GM21619 (cell line): ENCODE measurements around the gene LBHD2.
"Not testable (repeated sequence)": the region's sequence is repeated elsewhere in the genome, so short reads cannot be mapped to it uniquely, and the experiment has no call there.

Experiments
- ATAC-seq: cut with Tn5 transposase; IDR thresholded peaks from one replicate; pipeline ENCODE4 v1.9.1; 2021; ENCODE audit not compliant: unreplicated experiment

The LBHD2 gene

DNA sequence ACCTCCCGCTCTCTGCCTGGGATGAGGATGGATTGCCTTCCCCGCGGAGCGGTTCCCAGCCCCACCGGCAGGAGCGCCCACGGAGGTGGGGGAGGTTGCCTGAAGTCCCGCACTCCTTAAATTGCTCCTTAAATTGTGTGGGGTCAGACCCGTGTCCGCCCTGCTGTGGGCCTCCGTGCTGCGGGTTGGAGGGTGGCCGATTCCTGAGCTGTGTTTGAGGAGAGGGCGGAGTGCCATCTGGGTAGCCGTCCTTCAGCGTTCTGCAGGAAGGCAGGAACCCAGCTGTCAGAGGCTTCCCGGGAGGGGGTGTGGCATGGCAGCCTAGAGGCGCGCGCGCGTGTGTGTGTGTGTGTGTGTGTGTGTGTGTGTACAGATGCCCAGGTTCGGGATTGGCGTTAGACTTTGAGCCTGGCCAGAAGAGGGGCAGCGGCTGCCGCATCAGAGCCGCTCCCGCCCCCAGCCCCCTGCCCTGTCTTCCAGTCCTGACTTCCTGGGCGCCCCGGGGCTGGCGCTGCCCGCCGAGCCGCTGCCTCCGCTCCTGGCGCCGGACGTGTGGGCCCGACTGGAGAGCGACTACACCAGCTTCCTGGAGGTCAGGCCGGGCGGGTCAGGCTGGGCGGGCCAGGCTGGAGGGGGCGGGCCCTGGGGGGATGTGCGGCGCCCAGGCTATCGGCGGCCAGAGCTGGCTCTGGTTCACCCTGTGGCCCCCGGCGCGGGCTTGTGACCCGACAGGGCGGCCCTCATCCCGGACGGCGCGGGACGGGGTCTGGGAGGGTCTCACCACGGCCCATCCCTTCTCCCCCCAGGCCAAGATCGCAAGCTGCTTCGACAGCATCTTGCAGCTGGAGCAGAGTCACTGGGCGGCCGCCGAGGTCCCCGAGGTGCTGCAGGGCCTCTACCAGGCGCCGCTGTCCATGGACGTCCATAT, 19.7 kb downstream of the LBHD2 start:
- ATAC-seq, result no peak

- no peak for ATAC-seq
Measured at GRCh38 chr14:103104389-103104653, 20.3 kb downstream of the LBHD2 start.

DNA sequence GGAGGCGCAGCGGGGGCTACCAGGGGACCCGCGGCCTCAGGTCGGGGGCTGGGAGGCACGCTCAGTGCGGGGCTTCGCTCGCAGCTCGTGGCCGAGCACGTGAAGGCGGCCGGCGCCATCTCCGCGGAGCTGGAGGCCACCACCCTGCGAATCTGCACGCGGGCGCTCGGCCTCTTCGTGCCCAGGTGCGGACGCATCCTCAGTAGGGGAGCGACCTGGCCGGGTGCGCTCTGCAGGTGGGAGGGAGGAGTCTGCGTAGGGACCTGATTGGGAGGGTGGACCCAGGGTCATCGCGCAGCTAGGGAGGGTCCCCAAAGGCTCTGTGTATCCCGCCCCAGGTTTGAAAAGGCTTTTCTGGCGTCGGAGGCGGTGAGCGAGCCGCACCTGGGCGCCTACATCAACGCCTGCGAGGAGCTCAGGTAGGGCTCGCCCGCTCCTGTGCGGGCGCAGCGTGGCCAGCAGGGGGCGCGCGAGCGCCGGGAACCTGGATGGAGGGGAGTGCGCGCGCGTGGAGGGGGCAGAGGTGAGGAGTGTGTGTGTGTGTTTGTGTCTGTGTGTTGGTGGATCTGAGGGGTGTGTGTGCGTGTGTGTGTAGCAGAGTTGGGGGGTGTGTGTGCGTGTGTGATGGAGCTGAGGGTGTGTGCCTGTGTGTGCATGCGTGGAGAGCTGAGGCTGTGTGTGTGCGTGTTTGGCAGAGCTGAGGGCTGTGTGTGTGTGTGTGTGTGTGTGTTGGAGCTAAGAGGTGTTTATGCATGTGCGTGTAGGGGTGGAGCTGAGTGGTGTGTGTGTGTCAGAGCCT, 20.8 kb downstream of the LBHD2 start:
- ATAC-seq, result no peak

DNA sequence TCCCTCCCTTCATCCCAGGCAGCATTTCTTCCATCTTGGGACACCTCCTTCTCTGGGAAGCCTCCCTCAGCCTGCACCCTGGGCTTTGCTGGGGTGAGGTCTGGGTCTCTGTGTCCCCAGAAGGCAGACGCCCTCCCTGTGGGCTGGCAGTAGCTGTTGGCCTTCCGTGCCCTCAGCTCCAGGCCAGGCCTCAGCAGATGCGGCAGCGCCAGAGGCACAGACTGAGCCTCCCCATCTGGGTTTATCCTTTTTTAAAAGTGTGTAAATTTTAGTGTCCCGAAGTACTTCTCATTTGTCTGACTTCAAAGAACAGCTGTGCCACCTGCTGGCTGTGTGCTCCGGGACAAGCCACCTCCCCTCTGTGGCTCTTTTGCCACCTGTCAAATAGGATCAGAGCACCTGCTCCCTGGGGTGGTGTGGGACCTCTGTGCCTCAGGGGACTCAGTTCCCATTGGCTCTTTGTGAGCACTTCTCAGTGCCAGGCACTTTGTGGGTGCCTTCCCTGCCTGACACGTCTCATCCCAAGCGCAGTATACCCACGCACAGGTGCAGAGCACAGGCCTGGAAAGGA, 21.7 kb downstream of the LBHD2 start:
- ATAC-seq, result no peak

DNA sequence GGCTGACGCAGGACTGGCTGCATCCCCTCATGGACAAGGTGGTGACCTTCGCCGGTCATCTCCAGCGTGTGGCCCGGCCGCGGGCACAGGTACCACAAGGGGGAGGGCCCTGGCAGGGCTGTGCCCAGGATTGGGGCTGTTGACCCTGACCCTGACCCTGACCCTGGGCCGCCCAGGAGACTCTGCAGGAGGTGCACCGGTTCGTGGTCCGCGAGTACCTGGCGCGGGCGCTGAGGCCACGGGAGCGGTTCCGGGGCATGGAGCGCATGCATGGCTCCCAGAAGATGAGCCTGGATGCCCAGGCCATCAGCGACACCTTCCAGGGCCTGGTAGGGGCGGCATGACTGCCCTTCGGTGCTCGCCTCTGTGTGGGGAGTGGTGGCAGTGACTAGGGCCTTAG, 23.4 kb downstream of the LBHD2 start:
- no peak for ATAC-seq

DNA sequence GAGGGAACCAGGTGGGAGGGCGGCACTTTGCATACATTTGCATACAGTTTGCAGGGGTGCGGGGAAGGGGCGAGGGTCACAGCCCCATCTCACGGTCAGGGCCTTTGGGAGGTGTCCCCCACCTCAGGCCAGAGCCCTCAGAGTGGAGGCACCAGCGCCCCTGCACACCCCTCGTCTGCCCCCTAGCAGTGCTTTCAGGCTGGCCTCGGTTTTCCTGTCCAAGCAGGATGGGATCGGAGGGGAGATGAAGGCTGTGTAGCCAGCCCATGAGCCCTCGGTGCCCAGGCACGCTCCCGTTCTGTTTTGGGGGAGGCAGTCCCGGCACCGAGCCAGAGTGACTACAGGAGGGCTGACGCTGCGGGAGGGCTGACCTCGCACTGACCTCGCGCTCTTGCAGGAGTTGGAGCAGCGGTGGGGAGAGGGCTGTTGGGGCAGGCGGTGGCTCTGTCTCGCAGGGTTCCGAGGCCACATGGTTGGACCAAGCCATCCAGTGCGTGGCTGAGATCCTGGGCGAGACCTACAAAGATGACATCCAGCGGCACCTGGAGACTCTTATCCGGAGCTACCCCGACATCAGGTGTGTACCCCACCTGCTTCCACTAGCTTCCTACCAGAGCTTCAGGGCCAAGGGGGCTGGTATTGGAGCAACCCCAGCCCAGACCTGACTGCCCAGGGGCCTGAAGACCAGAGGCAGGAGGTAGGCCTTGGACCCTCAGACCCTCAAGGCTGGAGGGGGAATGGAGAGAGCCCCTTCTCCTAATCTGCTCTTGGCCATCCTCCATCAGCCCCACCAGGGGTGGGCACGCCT, 24.1 kb downstream of the LBHD2 start:
- no peak for ATAC-seq

DNA sequence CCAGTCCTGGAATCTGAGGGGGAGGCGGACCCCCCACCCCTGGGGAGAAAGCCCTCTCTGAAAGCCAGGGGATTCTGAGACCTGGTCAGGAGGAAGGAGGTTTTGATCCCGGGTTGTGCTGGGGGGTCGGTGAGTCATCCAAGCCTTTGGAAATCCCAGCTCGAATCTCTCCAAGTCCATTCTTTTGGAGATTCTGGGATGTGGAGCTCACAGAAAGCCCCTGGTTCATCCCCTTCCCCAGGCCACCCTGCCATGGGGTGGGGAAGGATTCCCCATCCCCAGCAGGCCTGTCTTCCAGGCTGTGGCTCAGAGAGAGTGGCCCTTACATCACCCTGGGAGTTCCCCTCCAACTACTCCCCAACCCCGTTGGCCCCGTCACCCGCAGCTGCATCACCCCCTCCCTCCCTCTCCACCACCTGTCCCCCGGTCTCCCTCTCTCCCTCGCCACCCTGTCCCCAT, 24.8 kb downstream of the LBHD2 start:
- ATAC-seq, result peak; percentile 35

GRCh38 chr14:103109535-103110441, 25.8 kb downstream of the LBHD2 start:
- ATAC-seq, result no peak

DNA sequence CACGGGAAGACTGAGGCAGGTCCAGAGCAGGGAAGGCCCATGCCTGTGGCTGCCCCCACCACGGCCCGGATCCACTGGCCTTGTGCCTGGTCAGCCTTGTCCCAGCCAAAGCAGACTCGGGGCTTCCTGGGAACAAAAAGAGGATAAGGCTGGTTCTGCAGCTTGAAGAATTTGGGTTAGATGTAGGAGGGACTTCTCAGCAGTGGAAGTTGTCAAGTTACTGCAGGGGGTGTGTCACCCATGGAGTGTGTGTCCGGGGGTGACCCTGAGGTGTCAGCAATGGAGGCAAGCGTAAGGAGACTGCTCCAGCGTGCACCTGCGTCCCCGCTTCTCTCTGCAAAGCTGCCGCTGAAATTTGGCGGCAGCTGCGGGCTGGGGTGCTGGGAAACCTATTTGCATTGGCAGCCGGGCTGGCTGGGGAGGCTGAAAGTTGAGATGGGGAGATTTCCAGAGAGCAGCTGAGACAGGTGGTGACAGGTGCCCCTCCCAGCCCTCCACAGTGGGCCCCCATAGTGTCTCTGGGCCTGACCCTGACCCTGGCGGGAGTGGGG, 26.7 kb downstream of the LBHD2 start:
- no peak for ATAC-seq

DNA sequence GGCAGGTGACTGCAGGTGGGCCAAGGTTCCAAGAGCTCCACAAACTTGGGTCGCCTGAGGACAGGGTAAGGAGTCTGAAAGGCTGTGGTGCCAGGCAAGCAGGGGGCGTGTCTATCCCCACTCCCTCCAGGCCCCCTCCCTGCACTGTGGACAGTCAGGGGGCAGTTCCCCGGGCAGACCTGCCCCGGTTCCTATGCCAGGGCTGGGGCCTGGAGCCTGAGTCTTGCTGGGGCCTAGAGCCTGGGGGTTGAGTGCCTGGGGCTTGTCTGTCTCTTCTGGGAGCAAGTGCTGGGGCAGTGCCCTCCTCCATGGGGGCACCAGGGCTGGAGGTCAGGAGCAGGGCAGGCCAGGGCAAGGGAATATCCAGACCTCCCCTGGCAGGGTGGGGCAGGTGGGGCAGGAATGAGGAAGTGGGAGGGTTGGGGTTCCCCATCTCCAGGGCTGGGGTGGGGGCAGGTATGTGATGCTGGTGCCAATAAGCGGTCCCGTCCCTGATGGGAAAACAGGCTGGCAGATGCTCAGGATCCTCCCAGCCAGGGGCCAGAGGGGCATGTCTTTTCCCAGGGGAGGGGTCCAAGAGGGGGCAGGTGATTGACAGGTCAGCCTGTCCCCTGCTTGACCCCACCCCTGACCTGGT, 27.3 kb downstream of the LBHD2 start:
- no peak for ATAC-seq

DNA sequence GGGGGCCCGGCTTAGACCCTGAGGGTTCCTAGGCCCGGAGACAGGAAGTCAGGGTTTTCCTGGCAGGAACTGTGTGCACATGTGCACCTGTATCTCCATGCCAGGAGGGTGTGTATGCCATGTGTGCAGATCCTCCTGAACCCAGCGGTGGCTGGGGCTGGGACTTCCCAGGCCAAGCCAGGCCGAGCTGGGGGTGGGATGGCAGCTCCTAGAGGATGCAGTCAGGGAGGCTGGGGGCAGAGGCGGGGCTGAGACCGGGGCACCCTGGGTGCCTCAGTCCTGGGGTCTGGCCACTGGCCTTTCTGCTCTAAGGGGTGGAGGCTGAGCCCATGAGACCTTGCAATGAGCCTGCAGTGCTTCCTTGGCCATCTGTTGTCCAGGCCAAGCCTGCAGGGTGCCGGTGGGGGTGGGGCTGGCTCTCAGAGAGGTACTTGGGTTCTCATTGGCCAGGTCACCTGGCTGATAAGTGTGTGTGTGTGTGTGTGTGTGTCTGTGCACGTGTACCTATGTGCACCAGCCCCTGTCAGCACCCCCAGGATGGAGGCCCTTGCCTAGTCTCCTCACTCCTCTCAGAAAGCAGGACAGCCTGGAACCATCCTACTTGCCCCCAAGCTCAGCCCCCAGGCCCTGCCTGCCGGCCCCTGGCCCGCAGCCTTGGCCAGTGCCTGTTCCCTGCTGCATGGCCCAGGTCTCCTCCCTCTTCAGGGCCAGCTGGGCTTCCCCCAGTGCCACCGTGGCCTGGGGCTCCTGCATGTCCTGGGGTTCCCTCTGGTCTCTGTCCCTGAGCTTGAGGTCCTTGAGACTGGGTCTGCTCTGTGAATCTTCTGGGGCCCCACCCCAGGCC, 28.6 kb downstream of the LBHD2 start:
- no peak for ATAC-seq

DNA sequence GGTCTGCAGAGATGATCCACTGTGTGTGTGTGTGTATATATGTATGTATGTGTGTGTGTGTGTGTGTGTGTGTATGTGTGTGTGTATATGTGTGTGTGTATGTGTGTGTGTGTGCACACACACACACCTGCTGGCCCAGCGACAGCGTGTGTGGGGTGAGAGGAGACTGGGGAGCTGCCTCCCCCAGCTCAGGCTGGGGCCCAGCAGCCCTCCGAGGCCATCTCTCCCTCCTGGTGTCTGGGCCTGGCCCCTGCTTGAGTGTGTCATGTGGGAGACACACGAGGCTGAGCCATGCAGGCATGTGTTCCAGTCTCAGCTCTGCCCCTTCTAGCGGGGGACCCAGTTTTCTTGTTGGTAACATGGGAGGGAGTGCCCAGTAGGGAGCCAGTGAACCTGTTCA, 29.3 kb downstream of the LBHD2 start:
- ATAC-seq, result no peak

DNA sequence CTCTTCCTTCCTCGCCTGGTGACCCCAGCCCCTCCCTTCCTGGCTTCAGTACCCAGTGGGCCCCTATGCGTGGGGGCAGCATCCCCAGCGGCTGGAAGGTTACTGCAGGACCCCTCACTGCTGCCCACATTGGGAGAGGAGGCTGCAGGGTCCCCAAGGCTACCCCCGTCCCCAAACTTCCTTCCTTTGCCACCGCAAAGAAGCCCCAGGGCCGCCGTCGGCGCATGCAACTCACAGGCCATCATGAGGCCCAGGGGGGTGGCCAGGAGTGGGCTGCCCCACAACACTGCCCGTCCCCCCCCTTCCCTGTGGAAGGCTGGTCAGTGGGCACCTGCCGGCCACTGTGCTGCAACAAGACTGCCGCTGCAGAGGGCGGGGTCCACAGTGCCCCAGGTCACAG, 29.8 kb downstream of the LBHD2 start:
- no peak for ATAC-seq

- ATAC-seq, result not testable (repeated sequence)
Measured at GRCh38 chr14:103115086-103115679, 31.2 kb downstream of the LBHD2 start.

- ATAC-seq, result no peak
Measured at GRCh38 chr14:103115845-103116572, 32.0 kb downstream of the LBHD2 start.

DNA sequence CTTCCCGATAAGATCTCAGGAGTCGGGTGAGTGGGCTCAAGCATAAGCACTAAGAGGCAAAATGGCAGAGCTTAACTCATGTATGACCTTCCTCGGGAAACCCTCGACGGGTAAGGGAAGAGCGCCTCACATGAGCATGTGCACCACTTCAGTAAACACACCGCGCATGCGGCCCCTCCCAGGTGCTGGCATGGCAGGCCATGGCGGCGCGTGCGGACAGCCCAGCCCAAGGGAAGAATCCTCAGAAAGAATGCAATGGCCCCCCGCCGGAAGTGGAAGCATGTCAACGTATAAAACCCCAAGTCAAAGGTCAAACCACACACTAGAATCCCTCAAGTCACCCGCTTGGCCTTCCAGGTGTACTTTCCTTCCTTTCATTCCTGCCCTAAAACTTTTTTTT, 32.6 kb downstream of the LBHD2 start:
- no peak for ATAC-seq

GRCh38 chr14:103117499-103117898, 33.5 kb downstream of the LBHD2 start:
- not testable (repeated sequence) for ATAC-seq
